Ovary (tissue), 3 donors: ENCODE results near the gene SIMC1.
"Not testable (repeated sequence)": the region's sequence is repeated elsewhere in the genome, so short reads cannot be mapped to it uniquely, and the experiment has no call there.

Experiments
- CTCF ChIP-seq, 3 donors: fragments of 450-650 bp in 2 of 3; fragments of 200-600 bp in 1 of 3; IDR thresholded peaks; one replicate each; pipeline versions ENCODE4 v1.5.1 to v1.8.0; 2016 to 2022; ENCODE audit warnings: antibody characterized with exemption in 3 of 3, mild to moderate bottlenecking in 1 of 3
- EP300 ChIP-seq: sonication (generic); formaldehyde crosslinking; IDR thresholded peaks from one replicate; pipeline ENCODE4 v1.6.1; 2017; ENCODE audit warnings: antibody characterized with exemption
- POLR2A ChIP-seq: fragments of 450-650 bp; IDR thresholded peaks from one replicate; pipeline ENCODE4 v1.6.1; 2017; ENCODE audit warnings: antibody characterized with exemption, mild to moderate bottlenecking, moderate library complexity
- donor health status: DM: no; HTN: no; CAD: no.

GRCh38 chr5:176216393-176216916, 21.8 kb upstream of the SIMC1 start:
- TF ChIP-seq CTCF (IDR thresholded peaks at IDR 0.05); POLR2A; EP300: not testable (repeated sequence)
